GM12873 (cell line): ENCODE data around the gene MACIR.

ENCODE experiments used
- CTCF ChIP-seq: IDR thresholded peaks from 2 replicates; pipeline ENCODE4 v1.5.1; 2012; ENCODE audit warnings: low read depth, mild to moderate bottlenecking, moderate library complexity, low read length, control low read depth; ENCODE audit not compliant: insufficient read depth; ENCODE audit errors: missing control alignments

The MACIR gene

GRCh38 chr5:103218164-103218563 lies 40.4 kb upstream of the MACIR start:
- no peak for TF ChIP-seq CTCF

GRCh38 chr5:103223031-103223955 lies 35.3 kb upstream of the MACIR start:
- TF ChIP-seq CTCF = no peak

- TF ChIP-seq CTCF = peak; percentile 82
Observed at GRCh38 chr5:103224118-103224893, 34.3 kb upstream of the MACIR start.

GRCh38 chr5:103224894-103225246 lies 33.7 kb upstream of the MACIR start:
- TF ChIP-seq CTCF = no peak

GRCh38 chr5:103228061-103228460 lies 30.5 kb upstream of the MACIR start:
- no peak for TF ChIP-seq CTCF

- TF ChIP-seq CTCF = no peak
Observed at GRCh38 chr5:103228588-103228987, 30.0 kb upstream of the MACIR start.

- TF ChIP-seq CTCF = peak; percentile 75
Observed at GRCh38 chr5:103232393-103232999, 26.1 kb upstream of the MACIR start.
